ENCODE measurements around the gene SORCS2. TPM values are rescaled to one million over a fixed set of nuclear protein-coding genes. Genes with fewer than 3 reads are reported as not detected.
A peak's percentile ranks its signal among the peaks of the same experiment; 100 is the strongest.

Gene SORCS2
- total RNA-seq, 1 donor from 2014 or later: 4.9 TPM

DNA sequence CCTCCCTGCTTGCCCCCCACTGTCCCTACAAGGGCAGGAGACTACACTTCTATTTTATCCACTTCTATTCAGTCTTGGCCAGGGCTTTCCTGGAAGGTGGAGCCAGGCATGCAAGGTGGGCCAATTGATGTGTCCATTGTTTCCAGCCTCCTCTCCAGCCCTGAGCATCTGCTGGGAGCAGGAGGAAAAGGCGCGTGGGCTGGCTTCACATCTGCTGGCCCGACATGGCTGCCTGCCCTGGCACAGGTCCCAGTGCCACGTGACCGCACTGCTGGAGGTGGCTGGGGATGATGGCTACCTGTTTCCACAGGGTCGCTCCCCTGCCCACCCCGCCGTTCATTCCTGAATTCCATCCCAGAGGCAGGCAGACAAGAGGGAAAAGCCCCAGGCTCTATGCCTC lies 499.6 kb downstream of the SORCS2 start:
- no peak for DNase-seq (ENCODE audit: low spot score in 2 of 2)
- no peak for FAIRE-seq

DNA sequence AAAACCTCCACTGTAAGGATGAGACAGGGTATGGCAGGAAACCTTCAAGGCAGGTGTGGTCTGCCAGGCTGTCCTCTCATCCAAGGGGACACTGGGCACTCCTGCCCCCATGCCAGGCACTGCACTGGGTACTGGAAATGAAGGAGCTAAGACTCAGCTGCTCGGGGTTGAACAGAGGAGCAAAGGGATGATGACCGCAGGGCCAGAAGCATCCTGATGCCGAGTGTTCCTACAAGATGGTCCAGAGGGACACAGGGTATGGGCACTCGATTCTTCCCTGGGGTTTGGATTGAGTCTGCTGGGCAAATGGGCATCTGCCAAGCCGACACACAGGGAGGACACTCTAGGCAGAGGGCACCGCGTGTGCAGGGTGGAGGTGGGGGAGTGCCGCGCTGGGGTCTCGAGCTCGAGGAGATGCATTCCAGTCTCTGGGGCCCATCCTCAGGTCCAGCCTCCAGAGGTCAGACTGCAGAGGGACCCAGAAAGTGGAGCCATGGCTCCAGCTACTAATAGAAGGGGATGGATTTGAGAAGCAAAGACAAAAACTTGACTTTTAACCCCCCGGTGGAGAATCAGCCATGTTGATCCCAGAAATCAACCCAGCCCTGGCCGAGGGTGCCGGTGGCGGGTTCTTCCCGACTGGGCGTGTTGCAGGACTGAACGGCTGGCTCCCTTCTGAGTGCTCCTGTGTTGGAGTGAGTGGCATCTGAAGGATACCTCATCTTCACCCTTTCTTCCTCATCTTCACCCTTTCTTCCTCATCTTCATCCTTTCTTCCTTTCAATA lies 500.3 kb downstream of the SORCS2 start:
- FAIRE-seq (no peak), DNase-seq (ENCODE audit: low spot score in 2 of 2) (no peak)

DNA sequence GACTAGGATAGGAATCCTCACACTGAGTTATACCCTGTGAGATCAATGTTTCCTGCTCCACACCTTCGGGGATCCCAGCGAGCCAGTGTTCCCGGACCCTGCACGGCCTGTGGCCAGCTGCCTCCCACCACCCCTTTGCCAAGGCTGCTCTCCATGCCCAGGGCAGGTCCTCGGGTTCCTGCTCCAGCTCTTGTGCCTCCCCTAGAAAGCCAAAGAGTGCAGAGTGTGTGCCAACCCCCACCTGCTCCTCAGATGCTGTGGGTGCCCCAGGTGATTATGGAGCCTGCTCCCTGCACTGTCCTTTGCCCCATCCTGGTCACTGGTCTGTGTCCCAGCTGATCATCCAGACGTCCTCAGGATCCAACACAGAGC lies 500.9 kb downstream of the SORCS2 start:
- FAIRE-seq: no peak

DNA sequence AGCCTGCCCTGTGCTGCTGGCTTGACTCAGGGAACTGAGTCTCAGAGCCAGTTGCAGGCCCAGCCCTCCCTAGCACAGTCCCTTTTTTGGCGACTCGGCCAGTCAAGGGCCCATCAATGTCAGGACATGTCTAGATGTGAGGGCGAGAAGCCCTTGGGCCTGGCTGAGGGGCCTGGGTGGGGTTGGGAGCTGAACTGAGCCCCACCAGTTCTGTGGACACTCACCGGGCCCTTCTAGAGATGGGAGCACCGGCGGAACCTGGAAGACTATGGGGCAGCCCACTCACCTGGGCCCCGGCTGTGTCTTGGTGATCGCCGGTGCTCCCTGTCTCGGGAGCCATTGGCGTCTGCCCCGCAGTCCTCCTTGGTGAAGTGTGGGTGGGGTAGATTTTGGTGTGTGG lies 501.4 kb downstream of the SORCS2 start:
- FAIRE-seq (no peak), DNase-seq (ENCODE audit: low spot score in 2 of 2) (no peak)

More for the DNA sequence above, 500.9 kb downstream of the SORCS2 start:
- DNase-seq (ENCODE audit: low spot score in 2 of 2): no peak

DNA sequence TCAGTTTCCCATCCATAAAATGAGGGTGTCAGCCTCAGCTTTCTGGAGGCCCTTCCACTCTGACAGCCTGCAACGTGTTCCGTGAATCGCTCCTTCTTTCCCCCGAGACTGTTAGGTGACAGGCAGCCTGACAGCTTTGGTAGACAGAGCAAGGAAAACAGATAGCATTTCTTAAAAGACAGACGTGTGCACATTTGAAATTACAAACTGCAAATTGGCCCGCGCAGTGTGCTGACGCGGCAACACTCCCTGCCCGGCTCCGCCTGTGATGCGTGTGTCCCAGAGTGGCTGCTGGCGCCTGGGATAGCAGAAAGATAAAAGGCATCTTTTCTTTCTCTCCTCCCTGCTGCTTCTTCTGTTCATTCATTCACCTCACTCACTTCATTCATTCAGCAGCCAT lies 502.0 kb downstream of the SORCS2 start:
- no peak for FAIRE-seq
- no peak for DNase-seq (ENCODE audit: low spot score in 2 of 2)

DNA sequence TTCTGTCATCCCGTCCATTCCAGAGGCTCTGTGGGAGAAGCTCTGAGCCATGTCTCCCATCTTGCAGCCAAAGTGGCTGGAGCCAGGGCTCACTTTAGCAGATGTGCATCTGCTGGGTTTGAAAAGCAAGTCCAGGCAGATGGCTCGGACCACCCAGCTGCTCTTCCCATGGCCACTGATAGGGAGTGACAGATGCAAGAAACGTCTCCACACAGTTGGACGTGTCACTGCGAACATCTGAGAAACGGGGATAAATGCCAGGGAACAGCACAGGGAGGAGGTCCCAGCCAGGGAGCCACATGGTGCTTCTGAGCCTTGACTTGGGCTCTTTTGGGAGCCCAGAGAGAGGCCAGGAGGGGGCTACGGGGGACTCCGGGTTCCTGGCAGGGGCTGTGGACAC lies 505.0 kb downstream of the SORCS2 start:
- DNase-seq (ENCODE audit: low spot score in 2 of 2): no peak
- no peak for FAIRE-seq

DNA sequence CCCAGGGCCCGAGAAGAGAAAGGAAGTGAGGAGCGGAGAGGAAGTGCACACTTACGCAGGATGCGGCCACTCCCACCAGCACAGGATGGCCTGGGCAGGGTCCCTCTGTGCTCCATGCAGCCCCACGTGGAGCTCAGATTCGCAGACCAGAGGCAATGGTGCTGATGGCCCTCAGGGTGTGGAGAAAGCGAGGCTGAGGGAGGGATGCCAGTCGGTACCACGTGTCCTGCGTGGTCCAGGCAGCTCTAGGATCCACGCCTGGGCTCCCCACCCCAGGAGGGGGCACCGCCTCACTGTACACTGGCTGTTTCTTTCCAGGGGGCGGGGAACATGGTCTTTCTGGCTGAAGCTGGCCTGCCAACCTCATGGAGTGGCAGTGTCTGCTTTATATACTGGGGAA lies 505.5 kb downstream of the SORCS2 start:
- no peak for FAIRE-seq

DNA sequence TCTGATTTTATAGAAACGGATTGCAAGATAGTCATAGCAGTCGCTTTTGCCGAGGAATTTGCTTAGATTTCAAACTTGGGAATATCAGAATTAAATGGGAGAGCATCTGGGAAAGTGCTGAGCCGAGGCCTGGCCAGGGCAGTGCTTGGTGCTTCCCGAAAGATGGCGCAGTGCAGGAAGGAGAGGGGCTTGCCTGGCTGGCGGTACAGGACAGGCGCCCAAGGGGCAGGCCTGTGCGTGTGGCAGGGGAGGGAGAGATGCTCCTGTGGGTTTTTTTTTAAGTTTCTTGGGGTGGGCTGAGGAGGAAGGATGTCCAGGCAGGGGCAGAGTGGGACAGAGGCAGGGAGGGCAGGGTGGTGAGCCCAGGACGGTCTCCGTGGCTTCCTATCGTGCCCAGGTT lies 506.2 kb downstream of the SORCS2 start:
- DNase-seq (ENCODE audit: low spot score in 2 of 2) (no peak), FAIRE-seq (no peak)

More for the DNA sequence above, 505.5 kb downstream of the SORCS2 start:
- DNase-seq (ENCODE audit: low spot score in 2 of 2): no peak

DNA sequence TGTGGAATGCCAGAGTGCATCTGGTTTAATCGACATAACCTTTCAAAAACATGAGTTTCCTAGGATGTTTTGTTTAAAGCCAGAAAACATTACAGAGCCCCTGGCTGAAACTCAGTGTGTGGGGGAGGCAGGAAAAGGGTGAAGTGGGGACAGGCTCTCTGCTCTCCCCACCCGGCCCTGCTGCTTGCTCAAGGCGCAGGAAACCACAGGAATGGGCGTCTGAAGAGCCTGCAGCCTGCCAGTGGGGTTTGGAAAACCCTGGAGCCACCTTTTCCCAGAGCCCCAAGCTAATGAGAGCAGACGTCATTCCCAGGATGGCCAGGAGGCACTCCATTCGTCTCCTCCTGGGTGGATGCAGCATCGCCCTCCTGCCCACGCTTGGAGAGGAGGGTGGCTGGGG lies 506.7 kb downstream of the SORCS2 start:
- no peak for FAIRE-seq
- DNase-seq (ENCODE audit: low spot score in 2 of 2): peak in 1 of 2 donors; percentile 42

DNA sequence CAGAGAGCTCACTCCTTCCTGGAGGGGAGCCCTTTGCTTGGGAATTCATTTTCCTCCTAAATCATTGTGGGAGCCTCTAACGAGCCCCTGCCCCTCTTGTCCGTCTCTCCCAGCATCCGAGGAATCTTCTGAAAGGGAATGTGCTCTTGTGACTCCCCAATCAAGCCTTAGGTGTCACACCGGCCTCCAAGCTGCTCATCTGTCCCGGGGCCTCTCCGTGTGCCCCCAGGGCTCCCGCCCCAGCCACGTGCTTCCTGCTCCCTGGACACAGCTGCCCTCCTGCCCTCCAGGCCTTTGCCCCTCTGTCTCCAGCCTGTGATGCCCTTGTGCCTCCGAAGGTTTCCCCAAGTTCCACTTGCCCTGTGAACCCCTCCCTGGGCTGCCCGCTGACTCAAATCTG lies 507.5 kb downstream of the SORCS2 start:
- FAIRE-seq (no peak), DNase-seq (ENCODE audit: low spot score in 2 of 2) (no peak)

DNA sequence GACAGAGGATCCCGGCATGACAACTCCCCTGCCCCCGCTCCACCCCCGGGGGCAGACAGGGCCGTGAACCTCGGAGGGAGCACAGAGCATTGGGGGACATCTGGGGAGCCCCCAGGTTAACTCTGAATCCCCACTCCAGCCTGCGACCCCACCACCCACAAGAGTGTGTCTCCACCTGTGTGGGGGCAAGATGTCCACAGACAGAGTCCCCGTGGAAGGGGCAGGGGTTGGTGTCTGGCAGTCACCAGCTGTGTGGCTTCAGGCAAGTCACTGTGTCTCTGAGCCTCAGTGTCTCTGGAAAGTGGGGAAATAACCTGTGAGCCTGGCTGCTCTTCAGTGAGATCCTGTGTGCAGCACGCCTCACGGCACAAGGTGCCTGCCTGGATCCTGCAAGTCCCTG lies 508.3 kb downstream of the SORCS2 start:
- DNase-seq (ENCODE audit: low spot score in 2 of 2): no peak
- no peak for FAIRE-seq

DNA sequence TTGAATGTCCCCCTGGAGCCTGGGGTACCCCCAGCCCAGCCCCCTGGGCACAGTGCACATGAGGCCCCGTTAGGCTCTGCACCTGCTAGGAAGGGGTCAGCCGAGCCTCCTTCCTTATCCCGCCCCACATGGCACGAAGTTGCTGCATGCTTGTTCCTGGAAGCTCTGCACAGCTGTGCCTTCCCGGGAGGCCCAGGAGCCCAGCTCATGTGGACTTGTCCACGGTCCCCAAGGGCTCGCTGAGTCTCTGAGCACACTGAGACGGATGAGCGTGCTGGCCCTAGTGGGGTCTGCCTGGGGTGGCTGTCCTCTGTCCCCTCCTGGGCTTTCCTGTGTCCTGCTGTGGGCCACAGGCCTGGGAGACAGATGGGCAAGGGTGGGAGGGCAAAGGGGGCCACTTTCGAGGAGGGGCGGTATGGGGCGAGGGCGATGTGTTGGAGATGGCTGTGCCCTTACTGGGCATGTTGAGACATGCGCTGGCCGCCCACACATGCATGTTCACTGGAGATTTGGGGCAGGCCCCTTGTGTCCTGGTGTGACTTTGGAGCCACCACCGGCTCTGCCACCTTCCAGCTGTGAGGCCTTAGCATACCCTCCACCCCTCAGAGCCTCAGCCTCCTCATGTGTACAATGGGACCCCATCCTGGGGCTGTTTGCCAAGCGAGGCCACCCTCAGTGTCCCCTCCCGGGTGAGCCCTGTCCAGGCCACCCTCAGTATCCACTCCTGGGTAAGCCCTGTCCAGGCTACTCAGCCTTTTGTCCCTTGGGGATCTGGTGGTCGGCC lies 509.7 kb downstream of the SORCS2 start:
- no peak for DNase-seq (ENCODE audit: low spot score in 2 of 2)
- no peak for FAIRE-seq

DNA sequence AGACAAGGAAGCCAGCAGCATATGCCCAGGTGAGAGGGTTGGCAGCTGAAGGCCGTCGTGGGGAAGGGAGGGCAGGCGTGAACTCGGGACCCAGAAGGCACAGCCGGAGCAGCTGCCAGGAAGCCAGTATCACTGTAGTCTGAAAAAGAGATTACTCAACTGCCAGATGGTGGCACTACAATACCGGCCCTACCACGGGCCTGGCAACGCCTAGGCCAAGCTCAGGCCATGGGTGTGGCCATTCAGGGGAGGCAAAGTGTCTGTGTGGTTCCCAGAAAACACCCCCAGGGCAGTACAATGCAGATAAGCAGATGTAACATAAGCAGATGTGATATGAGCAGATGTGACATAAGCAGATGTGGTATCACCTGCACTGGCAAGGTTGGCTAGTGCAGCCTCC lies 511.4 kb downstream of the SORCS2 start:
- FAIRE-seq (no peak), DNase-seq (ENCODE audit: low spot score in 2 of 2) (no peak)

DNA sequence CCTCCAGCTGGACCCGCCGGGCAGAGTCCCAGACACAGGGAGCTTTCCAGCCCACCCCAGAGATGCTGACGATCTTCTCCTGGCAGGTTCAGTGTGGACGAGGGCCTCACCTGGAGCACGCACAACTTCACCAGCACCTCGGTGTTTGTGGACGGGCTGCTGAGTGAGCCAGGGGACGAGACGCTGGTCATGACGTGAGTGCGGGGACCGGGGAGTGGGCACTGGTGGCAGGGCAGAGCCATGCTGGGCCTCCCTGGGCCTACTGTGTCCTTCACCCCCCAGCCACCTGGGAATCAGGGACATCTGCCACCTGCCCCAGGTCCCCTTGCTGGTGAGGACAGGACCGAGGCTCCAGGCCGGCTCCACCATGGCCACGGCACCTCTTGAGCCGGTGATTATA lies 511.8 kb downstream of the SORCS2 start:
- DNase-seq (ENCODE audit: low spot score in 2 of 2) (no peak), FAIRE-seq (no peak)

DNA sequence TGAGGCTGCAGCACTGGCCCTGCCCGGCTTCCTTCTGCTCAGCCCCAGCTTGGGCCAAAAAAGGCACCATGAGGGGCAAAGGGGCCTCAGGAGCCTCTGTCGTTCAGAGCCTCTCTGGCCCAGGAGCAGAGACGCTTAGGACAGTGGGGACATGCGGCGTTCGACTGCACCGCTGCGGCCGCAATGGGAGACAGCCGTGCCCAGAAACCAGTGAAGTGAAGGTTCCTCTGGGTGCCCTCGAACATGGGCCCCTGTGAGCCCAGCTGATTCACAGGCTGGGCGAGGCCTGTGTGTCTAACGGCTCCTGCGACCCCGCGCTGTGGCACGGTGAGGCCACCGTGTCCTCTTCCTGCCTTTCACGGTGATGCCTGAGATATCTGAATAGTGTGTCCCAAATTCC lies 512.3 kb downstream of the SORCS2 start:
- DNase-seq (ENCODE audit: low spot score in 2 of 2) (no peak), FAIRE-seq (no peak)

DNA sequence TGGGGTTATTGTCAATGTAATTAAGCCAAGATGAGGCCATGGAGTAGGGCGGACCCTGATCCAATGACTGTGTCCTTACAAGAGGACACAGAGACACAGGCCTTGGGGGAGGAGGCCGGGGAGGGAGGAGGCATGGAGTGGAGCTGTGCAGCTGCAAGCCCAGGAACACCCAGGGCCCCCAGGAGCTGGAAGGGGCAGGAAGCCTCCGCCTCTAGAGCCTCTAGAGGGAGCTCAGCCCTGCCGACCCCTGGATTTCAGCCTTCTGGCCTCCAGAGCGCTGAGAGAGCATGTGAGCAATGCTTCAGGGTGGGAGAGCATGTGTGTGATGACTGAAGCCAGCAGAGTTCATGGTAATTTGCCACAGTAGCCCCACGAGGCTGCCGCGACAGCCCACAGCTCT lies 512.7 kb downstream of the SORCS2 start:
- DNase-seq (ENCODE audit: low spot score in 2 of 2) (no peak), FAIRE-seq (no peak)

DNA sequence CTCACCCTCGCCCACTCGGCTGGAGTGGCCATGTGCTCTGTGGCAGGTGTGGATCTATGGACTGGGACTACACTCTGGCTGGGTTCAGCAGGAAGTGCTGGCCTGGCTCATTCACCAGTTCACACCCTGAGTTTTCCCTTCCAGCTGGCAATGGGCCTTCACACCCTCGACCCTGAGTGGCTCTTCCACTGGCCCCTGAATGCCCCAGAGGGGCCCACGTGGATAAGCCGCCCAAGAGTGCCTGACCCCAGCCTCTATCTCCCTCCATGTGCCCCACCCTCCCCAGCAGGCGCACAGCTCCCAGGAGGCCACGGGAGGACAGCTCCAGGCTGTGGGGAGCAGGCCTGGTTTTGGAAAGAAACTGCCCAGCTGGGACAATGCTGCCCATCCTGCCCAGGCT lies 513.3 kb downstream of the SORCS2 start:
- FAIRE-seq (no peak), DNase-seq (ENCODE audit: low spot score in 2 of 2) (no peak)

DNA sequence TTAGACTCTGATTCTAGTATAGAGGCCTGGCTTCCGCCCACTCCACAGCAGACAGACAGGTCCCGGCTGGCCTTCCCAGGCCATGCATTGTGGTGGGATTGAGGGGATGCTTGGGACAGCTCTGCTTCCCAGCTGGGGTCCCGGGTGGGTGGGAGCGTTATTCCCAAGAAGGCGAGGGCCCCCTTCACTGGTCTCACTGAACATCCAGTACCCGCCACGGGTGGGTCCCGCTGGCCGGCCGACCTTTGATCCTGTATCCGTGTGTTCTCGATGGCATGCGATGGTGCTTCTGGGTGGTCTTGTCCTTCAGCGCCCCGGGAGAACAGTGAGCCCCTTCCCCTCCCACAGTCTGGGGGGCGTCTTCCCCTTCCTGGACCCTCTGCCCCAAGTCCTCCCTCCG lies 515.9 kb downstream of the SORCS2 start:
- DNase-seq (ENCODE audit: low spot score in 2 of 2) (no peak), FAIRE-seq (no peak)

DNA sequence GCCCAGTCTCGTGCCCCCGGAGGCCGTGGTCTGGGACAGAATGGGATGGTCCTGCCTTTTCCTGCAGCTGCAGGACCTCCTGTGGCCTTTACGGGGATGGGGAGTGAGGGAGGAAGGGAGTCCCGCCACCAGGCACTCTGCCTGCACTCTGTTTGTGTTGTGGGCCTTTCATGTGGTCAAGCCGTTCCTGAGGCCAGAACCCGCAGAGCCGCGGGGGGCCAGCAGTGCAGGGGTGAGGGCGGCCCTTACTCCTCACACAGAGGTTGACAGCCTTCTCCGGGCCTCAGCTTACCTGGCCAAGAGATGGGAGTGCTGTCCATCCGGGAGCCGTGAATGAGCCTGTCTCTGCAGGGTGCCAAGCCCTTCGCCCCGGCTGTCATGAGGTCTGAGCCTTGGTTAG lies 516.6 kb downstream of the SORCS2 start:
- FAIRE-seq: no peak

DNA sequence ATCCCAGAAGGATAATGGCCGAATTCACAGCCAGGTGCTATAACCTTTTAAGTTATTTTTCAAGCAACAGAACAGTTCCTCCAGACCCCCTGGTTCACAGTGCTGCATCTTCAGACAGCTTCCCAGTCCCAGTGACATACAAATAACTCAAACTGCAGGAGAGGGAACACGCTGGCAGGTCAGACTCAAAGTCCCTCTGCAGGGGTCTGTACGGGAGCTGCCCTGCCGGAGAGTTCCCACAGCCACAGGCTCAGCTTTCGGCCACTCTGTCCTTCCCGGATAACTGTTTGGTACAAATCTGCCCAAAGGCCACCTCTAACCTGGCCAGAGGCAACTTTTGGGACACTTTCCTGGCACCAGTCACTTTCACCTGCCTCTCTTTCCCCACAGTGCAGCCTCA lies 517.1 kb downstream of the SORCS2 start:
- DNase-seq (ENCODE audit: low spot score in 2 of 2): no peak
- no peak for FAIRE-seq

More for the DNA sequence above, 516.6 kb downstream of the SORCS2 start:
- DNase-seq (ENCODE audit: low spot score in 2 of 2): no peak

DNA sequence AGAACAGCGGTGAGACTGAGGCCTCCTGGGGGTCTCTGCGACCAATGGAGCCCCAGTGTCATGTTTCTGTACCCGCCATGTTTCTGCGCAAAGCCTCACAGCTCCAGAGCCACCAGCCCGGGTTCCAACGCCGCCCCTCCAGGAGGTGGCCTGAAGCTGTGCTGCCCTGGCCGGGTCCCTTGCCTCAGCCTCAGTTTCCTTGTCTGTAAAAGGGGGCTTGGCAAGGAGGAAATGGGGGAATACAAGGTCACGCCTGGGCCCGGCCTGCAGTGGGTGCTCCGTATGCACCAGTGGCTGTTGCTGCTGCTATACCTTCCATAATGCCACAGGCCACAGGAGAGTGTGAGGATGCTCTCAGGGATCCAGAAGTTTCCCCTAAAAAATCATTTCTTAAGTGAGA lies 517.8 kb downstream of the SORCS2 start:
- FAIRE-seq (no peak), DNase-seq (ENCODE audit: low spot score in 2 of 2) (no peak)
